H9 (cell line): Measurements from ENCODE around the gene ADAM8. TPM values are rescaled to one million over a fixed set of nuclear protein-coding genes. Genes with fewer than 3 reads are reported as not detected.

ENCODE experiments used
- DNase-seq: peaks from one replicate; pipeline ENCODE4 v3.0.0-alpha.2; 2017
- H2AFZ ChIP-seq: one replicate; pipeline ENCODE4 v1.6.1; 2013; ENCODE audit warnings: mild to moderate bottlenecking, low read length, control low read depth, moderate library complexity
- H2AK5ac ChIP-seq: 2 replicates; pipeline ENCODE4 v1.6.1; 2013; ENCODE audit warnings: low read length, control low read depth, mixed read lengths; ENCODE audit not compliant: insufficient read length
- H2BK120ac ChIP-seq: one replicate; pipeline ENCODE4 v1.6.1; 2013; ENCODE audit warnings: low read depth, mild to moderate bottlenecking, low read length, control low read depth, inconsistent platforms; ENCODE audit not compliant: poor library complexity, severe bottlenecking
- H2BK12ac ChIP-seq: 2 replicates; pipeline ENCODE4 v1.6.1; 2013; ENCODE audit warnings: low read length, control low read depth, mixed read lengths, low read depth; ENCODE audit not compliant: insufficient read length
- H2BK15ac ChIP-seq: 2 replicates; pipeline ENCODE4 v1.6.1; 2013; ENCODE audit warnings: low read depth, low read length, control low read depth
- H2BK20ac ChIP-seq: one replicate; pipeline ENCODE4 v1.6.1; 2013; ENCODE audit warnings: low read depth, mild to moderate bottlenecking, low read length, control low read depth, inconsistent platforms; ENCODE audit not compliant: poor library complexity, severe bottlenecking
- H2BK5ac ChIP-seq: 2 replicates; pipeline ENCODE4 v1.6.1; 2013; ENCODE audit warnings: low read length, control low read depth, mixed read lengths; ENCODE audit not compliant: insufficient read length
- H3K14ac ChIP-seq: 2 replicates; pipeline ENCODE4 v1.6.1; 2013; ENCODE audit warnings: low read length, control low read depth; ENCODE audit not compliant: insufficient read depth
- H3K18ac ChIP-seq: 2 replicates; pipeline ENCODE4 v1.6.1; 2013; ENCODE audit warnings: low read depth, mild to moderate bottlenecking, mixed read lengths, low read length, control low read depth; ENCODE audit not compliant: insufficient read length
- H3K23ac ChIP-seq: 2 replicates; pipeline ENCODE4 v1.6.1; 2013; ENCODE audit warnings: low read length, control low read depth, mixed read lengths, low read depth; ENCODE audit not compliant: insufficient read length
- H3K23me2 ChIP-seq: 2 replicates; pipeline ENCODE4 v1.6.1; 2013; ENCODE audit warnings: low read depth, mild to moderate bottlenecking, mixed read lengths, low read length, control low read depth; ENCODE audit not compliant: insufficient read length, poor library complexity, severe bottlenecking
- H3K27ac ChIP-seq: 2 replicates; pipeline ENCODE4 v1.5.1; 2013; ENCODE audit warnings: low read length, control low read depth, mixed read lengths, low read depth; ENCODE audit not compliant: insufficient read length
- H3K27me3 ChIP-seq: 2 replicates; pipeline ENCODE4 v1.6.1; 2013; ENCODE audit warnings: low read length, control low read depth, inconsistent platforms; ENCODE audit not compliant: insufficient read depth
- H3K4ac ChIP-seq: 2 replicates; pipeline ENCODE4 v1.6.1; 2013; ENCODE audit warnings: low read depth, mild to moderate bottlenecking, control low read depth, inconsistent platforms, low read length, moderate library complexity
- H3K4me1 ChIP-seq: 2 replicates; pipeline ENCODE4 v1.6.1; 2013; ENCODE audit warnings: low read length, control low read depth, inconsistent platforms; ENCODE audit not compliant: insufficient read depth
- H3K4me2 ChIP-seq: 2 replicates; pipeline ENCODE4 v1.6.1; 2013; ENCODE audit warnings: low read length, control low read depth, mixed read lengths; ENCODE audit not compliant: insufficient read length, insufficient read depth
- H3K56ac ChIP-seq: 2 replicates; pipeline ENCODE4 v1.6.1; 2013; ENCODE audit warnings: low read depth, mild to moderate bottlenecking, mixed read lengths, low read length, control low read depth; ENCODE audit not compliant: insufficient read length
- H3K79me1 ChIP-seq: 2 replicates; pipeline ENCODE4 v1.6.1; 2013; ENCODE audit warnings: low read depth, mild to moderate bottlenecking, moderate library complexity, low read length, control low read depth, inconsistent platforms; ENCODE audit not compliant: insufficient read depth, poor library complexity, severe bottlenecking
- H3K79me2 ChIP-seq: 2 replicates; pipeline ENCODE4 v1.6.1; 2013; ENCODE audit warnings: low read length, control low read depth, inconsistent platforms; ENCODE audit not compliant: insufficient read depth
- H3K9ac ChIP-seq: 2 replicates; pipeline ENCODE4 v1.6.1; 2013; ENCODE audit warnings: low read length, control low read depth, mixed read lengths; ENCODE audit not compliant: insufficient read length; ENCODE audit errors: extremely low read depth
- H3K9me3 ChIP-seq: one replicate; pipeline ENCODE4 v1.6.1; 2013; ENCODE audit warnings: low read depth, low read length, inconsistent platforms; ENCODE audit not compliant: control insufficient read depth
- H3T11ph ChIP-seq: one replicate; pipeline ENCODE4 v1.6.1; 2013; ENCODE audit warnings: mild to moderate bottlenecking, low read length, control low read depth, inconsistent platforms
- H4K20me1 ChIP-seq: one replicate; pipeline ENCODE4 v1.6.1; 2013; ENCODE audit not compliant: control insufficient read depth, insufficient read length, insufficient read depth
- H4K5ac ChIP-seq: 2 replicates; pipeline ENCODE4 v1.6.1; 2013; ENCODE audit warnings: low read depth, mild to moderate bottlenecking, mixed read lengths, low read length, control low read depth; ENCODE audit not compliant: insufficient read length
- H4K8ac ChIP-seq: replicated peaks from 2 replicates; pipeline ENCODE4 v1.6.1; 2013; ENCODE audit warnings: low read length, control low read depth, mixed read lengths, low read depth; ENCODE audit not compliant: insufficient read length
- H4K91ac ChIP-seq: 2 replicates; pipeline ENCODE4 v1.6.1; 2013; ENCODE audit warnings: low read depth, mild to moderate bottlenecking, moderate library complexity, mixed read lengths, low read length, control low read depth; ENCODE audit not compliant: insufficient read length
- H3K27ac Mint-ChIP-seq, 3 experiments: 2 replicates in 2 of 3; 3 replicates in 1 of 3; pipeline ENCODE4 v1.8.0; 2020 to 2021; ENCODE audit warnings: mixed read lengths in 3 of 3, mild to moderate bottlenecking in 1 of 3, moderate library complexity in 1 of 3
- H3K27me3 Mint-ChIP-seq: 2 replicates; pipeline ENCODE4 v1.8.0; 2021; ENCODE audit warnings: low read depth, mild to moderate bottlenecking, moderate library complexity, mixed read lengths
- H3K36me3 Mint-ChIP-seq, 3 experiments: 2 replicates in 2 of 3; 3 replicates in 1 of 3; pipeline ENCODE4 v1.8.0; 2020 to 2021; ENCODE audit warnings: low read depth in 3 of 3, mixed read lengths in 3 of 3; ENCODE audit not compliant: insufficient read depth in 1 of 3
- H3K4me1 Mint-ChIP-seq, 2 experiments: 2 replicates each; pipeline ENCODE4 v1.8.0; 2020; ENCODE audit warnings: mixed read lengths in 2 of 2
- H3K4me3 Mint-ChIP-seq, 2 experiments: 2 replicates in 1 of 2; 3 replicates in 1 of 2; pipeline ENCODE4 v1.8.0; 2020 to 2021; ENCODE audit warnings: mild to moderate bottlenecking in 2 of 2, mixed read lengths in 2 of 2, moderate library complexity in 1 of 2
- H3K9me3 Mint-ChIP-seq, 2 experiments: 2 replicates in 1 of 2; 3 replicates in 1 of 2; pipeline ENCODE4 v1.8.0; 2020; ENCODE audit warnings: mild to moderate bottlenecking in 2 of 2, mixed read lengths in 2 of 2, moderate library complexity in 1 of 2
- WGBS: extraction: QIAGEN DNeasy Blood & Tissue Kit; methylation state at CpG from one replicate; pipeline ENCODE4 v1.1.7; 2013; ENCODE audit warnings: missing lambda C conversion rate, low lambda C conversion rate, mixed read lengths; ENCODE audit not compliant: insufficient read length; ENCODE audit errors: extremely low coverage; 5-methylcytosine and 5-hydroxymethylcytosine counted together
- total RNA-seq: library from RNA; stranded (reverse); gene quantifications from 2 replicates; pipeline ENCODE4 v1.2.1, GENCODE V29; 2021
- TF ChIP-seq, protein P1 (sequence below): fragments of 200-600 bp; sonication (generic); conservative IDR thresholded peaks from 3 replicates; pipeline ENCODE4 v1.8.0; 2021; ENCODE audit warnings: antibody characterized with exemption, mild to moderate bottlenecking

Gene ADAM8
- total RNA-seq, 1 experiment from 2014 or later: 5.4 TPM

DNA sequence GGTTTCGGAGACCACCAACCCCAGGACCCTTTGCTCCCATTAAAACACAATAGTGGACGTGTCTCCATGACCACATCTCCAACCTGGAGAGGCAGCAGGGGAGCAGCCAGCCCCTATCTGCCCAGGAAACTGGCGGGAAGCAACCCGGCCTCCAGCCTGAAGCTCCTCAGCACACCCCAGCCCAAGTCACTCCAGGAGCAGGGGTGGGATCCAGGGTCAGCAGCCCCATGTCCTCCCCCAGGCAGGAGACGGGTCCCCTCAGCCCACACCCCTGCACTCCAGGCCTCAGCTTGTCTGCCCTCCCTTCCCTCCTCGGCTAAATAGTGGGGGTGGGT lies 601 bp downstream of the ADAM8 start:
- Histone ChIP-seq H3K9ac (no peak overlapping the region), H2BK120ac (no peak overlapping the region), H3T11ph (no peak overlapping the region), H2BK5ac (no peak overlapping the region), H3K4me1 (no peaks in the 10 kb centered on the region), H3K79me2 (no peaks in the 10 kb centered on the region), H3K79me1 (no peaks in the 10 kb centered on the region), H2AFZ (no peak overlapping the region), H3K27ac (no peak overlapping the region), H3K23me2 (peaks cover 7% of the 10 kb centered on the region), H3K18ac (no peak overlapping the region), H2BK12ac (no peak overlapping the region), H4K20me1 (no peaks in the 10 kb centered on the region), H3K14ac (no peak overlapping the region), H3K27me3 (no peaks in the 10 kb centered on the region; the same call in 1 of the 2 replicates), H3K4ac (no peak overlapping the region), H3K56ac (no peak overlapping the region), H2AK5ac (no peak overlapping the region), H3K4me2 (peak overlapping the region; percentile 37), H3K23ac (no peak overlapping the region), H3K9me3 (no peaks in the 10 kb centered on the region), H4K91ac (no peak overlapping the region), H2BK15ac (no peak overlapping the region), H4K5ac (no peak overlapping the region), H4K8ac (no peak overlapping the region), H2BK20ac (no peak overlapping the region)
- no peak for DNase-seq
- Mint-ChIP-seq H3K4me1 (peaks cover 3 to 7% of the 10 kb centered on the region in 2 experiments; a peak in 3 of 4 replicates), H3K27ac (no peak overlapping the region), H3K36me3 (peaks cover 0 to 11% (median 0%) of the 10 kb centered on the region in 3 experiments; a peak in 2 of 7 replicates), H3K9me3 (no peaks in the 10 kb centered on the region), H3K27me3 (peaks cover 11% of the 10 kb centered on the region), H3K4me3 (peak overlapping the region; percentile 48 to 67)
- TF ChIP-seq, protein P1, sequence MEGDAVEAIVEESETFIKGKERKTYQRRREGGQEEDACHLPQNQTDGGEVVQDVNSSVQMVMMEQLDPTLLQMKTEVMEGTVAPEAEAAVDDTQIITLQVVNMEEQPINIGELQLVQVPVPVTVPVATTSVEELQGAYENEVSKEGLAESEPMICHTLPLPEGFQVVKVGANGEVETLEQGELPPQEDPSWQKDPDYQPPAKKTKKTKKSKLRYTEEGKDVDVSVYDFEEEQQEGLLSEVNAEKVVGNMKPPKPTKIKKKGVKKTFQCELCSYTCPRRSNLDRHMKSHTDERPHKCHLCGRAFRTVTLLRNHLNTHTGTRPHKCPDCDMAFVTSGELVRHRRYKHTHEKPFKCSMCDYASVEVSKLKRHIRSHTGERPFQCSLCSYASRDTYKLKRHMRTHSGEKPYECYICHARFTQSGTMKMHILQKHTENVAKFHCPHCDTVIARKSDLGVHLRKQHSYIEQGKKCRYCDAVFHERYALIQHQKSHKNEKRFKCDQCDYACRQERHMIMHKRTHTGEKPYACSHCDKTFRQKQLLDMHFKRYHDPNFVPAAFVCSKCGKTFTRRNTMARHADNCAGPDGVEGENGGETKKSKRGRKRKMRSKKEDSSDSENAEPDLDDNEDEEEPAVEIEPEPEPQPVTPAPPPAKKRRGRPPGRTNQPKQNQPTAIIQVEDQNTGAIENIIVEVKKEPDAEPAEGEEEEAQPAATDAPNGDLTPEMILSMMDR: no peak
- no CpG with 5 or more reads among the region's 6 CpGs for WGBS
